CD4-positive, alpha-beta T cell (primary cell): Measurements from ENCODE around the gene PCDHA8. TPM values are rescaled to one million over a fixed set of nuclear protein-coding genes. Genes with fewer than 3 reads are reported as not detected.

Source experiments
- ATAC-seq: fragments of 200-7000 bp; cut with Tn5 transposase; one replicate; pipeline ENCODE4 v1.10.0; 2022; ENCODE audit warnings: mild to moderate bottlenecking; ENCODE audit not compliant: poor library complexity
- CTCF ChIA-PET: fragments of 350-600 bp; sonication (Branson Sonifier 250); formaldehyde crosslinking; loops from one replicate; lab custom pipeline; 2021; ENCODE audit warnings: antibody characterized with exemption, inconsistent platforms; lab: Charles Lee
- POLR2A ChIA-PET: fragments of 350-600 bp; sonication (Branson Sonifier 250); formaldehyde crosslinking; loops from one replicate; lab custom pipeline; 2021; ENCODE audit warnings: antibody characterized with exemption, inconsistent platforms; lab: Charles Lee
- DNase-seq, 14 experiments: peaks; one replicate each; pipeline ENCODE4 v3.0.0-alpha.2; 2013 to 2020; ENCODE audit warnings: mixed read lengths in 2 of 14
- H3K27ac ChIP-seq, 2 donors: one replicate each; pipeline versions ENCODE4 v1.5.1 to v1.7.0; 2013; ENCODE audit warnings: low read length in 2 of 2, low read depth in 1 of 2, mild to moderate bottlenecking in 1 of 2
- H3K27me3 ChIP-seq, 2 experiments: 1 replicate in 1 of 2; 2 replicates in 1 of 2; pipeline versions ENCODE4 v1.6.1 to v1.7.0; 2013; ENCODE audit warnings: low read length in 2 of 2, control low read depth in 1 of 2, mild to moderate bottlenecking in 1 of 2, moderate library complexity in 1 of 2; ENCODE audit not compliant: insufficient read depth in 2 of 2, control insufficient read depth in 1 of 2
- H3K36me3 ChIP-seq: one replicate; pipeline ENCODE4 v1.6.1; 2013; ENCODE audit warnings: low read length, control low read depth; ENCODE audit not compliant: insufficient read depth
- H3K4me1 ChIP-seq: one replicate; pipeline ENCODE4 v1.6.1; 2013; ENCODE audit warnings: low read length, control low read depth; ENCODE audit not compliant: insufficient read depth
- H3K4me3 ChIP-seq: one replicate; pipeline ENCODE4 v1.5.1; 2013; ENCODE audit warnings: mild to moderate bottlenecking, low read length, moderate library complexity
- H3K9me3 ChIP-seq, 2 experiments: 1 replicate in 1 of 2; 2 replicates in 1 of 2; pipeline versions ENCODE4 v1.6.1 to v1.7.0; 2013; ENCODE audit warnings: low read length in 2 of 2, mild to moderate bottlenecking in 2 of 2, control low read depth in 1 of 2, moderate library complexity in 1 of 2; ENCODE audit not compliant: control insufficient read depth in 1 of 2, insufficient read depth in 1 of 2
- H3K27ac Mint-ChIP-seq: one replicate; pipeline ENCODE4 v1.8.0; 2020; ENCODE audit warnings: mixed read lengths
- H3K27me3 Mint-ChIP-seq: one replicate; pipeline ENCODE4 v1.8.0; 2021; ENCODE audit warnings: mixed read lengths
- H3K36me3 Mint-ChIP-seq: one replicate; pipeline ENCODE4 v1.8.0; 2021; ENCODE audit warnings: low read depth, mixed read lengths
- H3K4me1 Mint-ChIP-seq: one replicate; pipeline ENCODE4 v1.8.0; 2021; ENCODE audit warnings: low read depth, mixed read lengths
- H3K4me3 Mint-ChIP-seq: one replicate; pipeline ENCODE4 v1.8.0; 2020; ENCODE audit warnings: mild to moderate bottlenecking, mixed read lengths
- H3K9me3 Mint-ChIP-seq: one replicate; pipeline ENCODE4 v1.8.0; 2020; ENCODE audit warnings: mixed read lengths
- intact Hi-C, 2 experiments: fragments of 100-400 bp; cut with DNase I in 1 of 2; cut with micrococcal nuclease in 1 of 2; formaldehyde crosslinking; loops; one replicate each; pipeline versions ENCODE4 v1.15.1 to v1.9.0; 2023 to 2025; cut with DNase I, micrococcal nuclease
- total RNA-seq, 174 experiments: library from RNA in 2 of 174; stranded (reverse) in 2 of 174; gene quantifications; one replicate each; pipeline ENCODE4 v1.2.3 and lab custom pipeline; 2021 to 2026
- TF ChIP-seq, protein P1 (sequence below): fragments of 200-600 bp; IDR thresholded peaks from one replicate; pipeline ENCODE4 v1.8.0; 2022; ENCODE audit warnings: antibody characterized with exemption, mild to moderate bottlenecking

The PCDHA8 gene
- total RNA-seq, 2 experiments from 2014 or later = not detected

- H3K27ac ChIP-seq = no peak overlapping the region
- Mint-ChIP-seq H3K36me3 (peaks cover 19% of the 10 kb centered on the region), H3K9me3 (peaks cover 18% of the 10 kb centered on the region), H3K27me3 (peaks cover 59% of the 10 kb centered on the region), H3K4me1 (no peaks in the 10 kb centered on the region), H3K4me3 (no peak overlapping the region), H3K27ac (no peak overlapping the region)
- DNase-seq = no peak
- H3K36me3 ChIP-seq = no peaks in the 10 kb centered on the region
- intact Hi-C loops = no loop called here
- no peaks in the 10 kb centered on the region for H3K4me1 ChIP-seq
- peaks cover 12 to 14% of the 10 kb centered on the region in 2 experiments for H3K27me3 ChIP-seq
- TF ChIP-seq, protein P1, sequence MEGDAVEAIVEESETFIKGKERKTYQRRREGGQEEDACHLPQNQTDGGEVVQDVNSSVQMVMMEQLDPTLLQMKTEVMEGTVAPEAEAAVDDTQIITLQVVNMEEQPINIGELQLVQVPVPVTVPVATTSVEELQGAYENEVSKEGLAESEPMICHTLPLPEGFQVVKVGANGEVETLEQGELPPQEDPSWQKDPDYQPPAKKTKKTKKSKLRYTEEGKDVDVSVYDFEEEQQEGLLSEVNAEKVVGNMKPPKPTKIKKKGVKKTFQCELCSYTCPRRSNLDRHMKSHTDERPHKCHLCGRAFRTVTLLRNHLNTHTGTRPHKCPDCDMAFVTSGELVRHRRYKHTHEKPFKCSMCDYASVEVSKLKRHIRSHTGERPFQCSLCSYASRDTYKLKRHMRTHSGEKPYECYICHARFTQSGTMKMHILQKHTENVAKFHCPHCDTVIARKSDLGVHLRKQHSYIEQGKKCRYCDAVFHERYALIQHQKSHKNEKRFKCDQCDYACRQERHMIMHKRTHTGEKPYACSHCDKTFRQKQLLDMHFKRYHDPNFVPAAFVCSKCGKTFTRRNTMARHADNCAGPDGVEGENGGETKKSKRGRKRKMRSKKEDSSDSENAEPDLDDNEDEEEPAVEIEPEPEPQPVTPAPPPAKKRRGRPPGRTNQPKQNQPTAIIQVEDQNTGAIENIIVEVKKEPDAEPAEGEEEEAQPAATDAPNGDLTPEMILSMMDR = no peak
- POLR2A ChIA-PET = no interaction called here
- H3K4me3 ChIP-seq = no peak overlapping the region
- no peak for ATAC-seq
- H3K9me3 ChIP-seq = peaks cover 14 to 33% of the 10 kb centered on the region in 2 experiments
- CTCF ChIA-PET = no interaction called here
Measured at GRCh38 chr5:140883373-140883772, 42.4 kb downstream of the PCDHA8 start.

GRCh38 chr5:140883927-140884697, 43.1 kb downstream of the PCDHA8 start:
- Histone ChIP-seq H3K27me3 (peaks cover 8 to 14% of the 10 kb centered on the region in 2 experiments), H3K27ac (no peak overlapping the region), H3K36me3 (no peaks in the 10 kb centered on the region), H3K9me3 (peaks cover 10 to 33% of the 10 kb centered on the region in 2 experiments), H3K4me3 (no peak overlapping the region), H3K4me1 (no peaks in the 10 kb centered on the region)
- ATAC-seq (no peak), DNase-seq (no peak)
- Mint-ChIP-seq H3K4me3 (no peak overlapping the region), H3K27me3 (peaks cover 54% of the 10 kb centered on the region), H3K27ac (no peak overlapping the region), H3K4me1 (no peaks in the 10 kb centered on the region), H3K36me3 (peaks cover 19% of the 10 kb centered on the region), H3K9me3 (peaks cover 15% of the 10 kb centered on the region)
- POLR2A ChIA-PET = no interaction called here
- CTCF ChIA-PET = no interaction called here
- intact Hi-C loops = no loop called here
- TF ChIP-seq, protein P1 = no peak

Other genes with a start within 250 kb of the PCDHA8 start
- 1 to 10 TPM; 1.7 to 2.1 TPM for gene CD14, start 208.0 kb upstream of the PCDHA8 start, total RNA-seq
- gene TMCO6, start 201.7 kb upstream of the PCDHA8 start, total RNA-seq = 10 to 100 TPM; 20.9 to 21.1 TPM
- 10 to 100 TPM; 45.5 to 52.4 TPM for gene NDUFA2, start 193.6 kb upstream of the PCDHA8 start, total RNA-seq
- 100 to 1,000 TPM; 194 to 207 TPM for gene IK, start 193.4 kb upstream of the PCDHA8 start, total RNA-seq
- gene WDR55, start 176.3 kb upstream of the PCDHA8 start, total RNA-seq = 10 to 100 TPM; 40.1 to 42.9 TPM
- gene DND1, start 167.6 kb upstream of the PCDHA8 start, total RNA-seq = 1 to 10 TPM; 1.9 to 2.1 TPM
- gene HARS1, start 149.8 kb upstream of the PCDHA8 start, total RNA-seq = 10 to 100 TPM; 53.5 to 54.1 TPM
- 10 to 100 TPM; 38.1 to 38.3 TPM for gene HARS2, start 149.7 kb upstream of the PCDHA8 start, total RNA-seq
- gene ZMAT2, start 140.7 kb upstream of the PCDHA8 start, total RNA-seq = 10 to 100 TPM; 29.0 to 32.3 TPM
- gene PCDHA1, start 55.0 kb upstream of the PCDHA8 start, total RNA-seq = not detected
- not detected for gene PCDHA2, start 46.3 kb upstream of the PCDHA8 start, total RNA-seq
- not detected for gene PCDHA3, start 40.1 kb upstream of the PCDHA8 start, total RNA-seq
- gene PCDHA4, start 34.1 kb upstream of the PCDHA8 start, total RNA-seq = not detected
- not detected for gene PCDHA5, start 19.6 kb upstream of the PCDHA8 start, total RNA-seq
- gene PCDHA6, start 13.2 kb upstream of the PCDHA8 start, total RNA-seq = not detected
- gene PCDHA7, start 6.9 kb upstream of the PCDHA8 start, total RNA-seq = not detected
- gene PCDHA9, start 7.2 kb downstream of the PCDHA8 start, total RNA-seq = not detected
- not detected for gene PCDHA10, start 14.7 kb downstream of the PCDHA8 start, total RNA-seq
- not detected for gene PCDHA11, start 27.8 kb downstream of the PCDHA8 start, total RNA-seq
- gene PCDHA12, start 34.1 kb downstream of the PCDHA8 start, total RNA-seq = not detected
- gene PCDHA13, start 40.9 kb downstream of the PCDHA8 start, total RNA-seq = not detected
- not detected for gene PCDHAC1, start 85.1 kb downstream of the PCDHA8 start, total RNA-seq
- not detected for gene PCDHAC2, start 125.3 kb downstream of the PCDHA8 start, total RNA-seq
- gene PCDHB1, start 210.2 kb downstream of the PCDHA8 start, total RNA-seq = not detected